H1 (cell line): ENCODE data around the gene KCNJ18.
"Not testable (repeated sequence)": the region's sequence is repeated elsewhere in the genome, so short reads cannot be mapped to it uniquely, and the experiment has no call there.

Experiments used
- BCL11A ChIP-seq, 2 experiments: IDR thresholded peaks; one replicate each; pipeline ENCODE4 v1.6.1; 2011; ENCODE audit warnings: low read depth in 2 of 2, low read length in 2 of 2, mild to moderate bottlenecking in 2 of 2
- CEBPB ChIP-seq: IDR thresholded peaks from 2 replicates; pipeline ENCODE4 v1.6.1; 2012; ENCODE audit warnings: low read depth, low read length
- EZH2 ChIP-seq: fragments of 200-600 bp; sonication (generic); IDR thresholded peaks from 2 replicates; pipeline ENCODE4 v1.7.1; 2012; ENCODE audit warnings: low read depth, mild to moderate bottlenecking, moderate library complexity, low read length, inconsistent platforms; ENCODE audit not compliant: severe bottlenecking
- JUN ChIP-seq: IDR thresholded peaks from 2 replicates; pipeline ENCODE4 v1.6.1; 2011; ENCODE audit warnings: low read depth, mild to moderate bottlenecking, improper control_type of control experiment, low read length
- KDM1A ChIP-seq: fragments of 200-600, 300-600 bp; sonication (generic); IDR thresholded peaks from 2 replicates; pipeline ENCODE4 v1.7.1; 2016; ENCODE audit warnings: mild to moderate bottlenecking, low read length, borderline replicate concordance
- POLR2A ChIP-seq, 2 experiments: IDR thresholded peaks; 1 replicate in 1 of 2; 2 replicates in 1 of 2; pipeline ENCODE4 v1.6.1; 2011; ENCODE audit warnings: low read depth in 2 of 2, low read length in 2 of 2, mild to moderate bottlenecking in 2 of 2; ENCODE audit errors: control extremely low read depth in 1 of 2
- POLR2AphosphoS5 ChIP-seq: IDR thresholded peaks from 2 replicates; pipeline ENCODE4 v1.6.1; 2011; ENCODE audit warnings: low read depth, low read length
- RNF2 ChIP-seq: fragments of 200-900, 300-1000 bp; sonication (generic); IDR thresholded peaks from 2 replicates; pipeline ENCODE4 v1.7.1; 2016; ENCODE audit warnings: borderline replicate concordance, low read depth, mild to moderate bottlenecking, antibody characterized with exemption, low read length; ENCODE audit not compliant: poor library complexity, severe bottlenecking; ENCODE audit errors: missing control alignments
- TF ChIP-seq, protein P1 (sequence below), 3 experiments: IDR thresholded peaks; 1 replicate in 2 of 3; 2 replicates in 1 of 3; pipeline versions ENCODE4 v1.5.1 to v1.6.1; 2011; ENCODE audit warnings: low read length in 3 of 3, mild to moderate bottlenecking in 3 of 3, inconsistent platforms in 2 of 3, low read depth in 1 of 3, moderate library complexity in 1 of 3; ENCODE audit not compliant: insufficient read depth in 1 of 3; ENCODE audit errors: control extremely low read depth in 1 of 3

DNA sequence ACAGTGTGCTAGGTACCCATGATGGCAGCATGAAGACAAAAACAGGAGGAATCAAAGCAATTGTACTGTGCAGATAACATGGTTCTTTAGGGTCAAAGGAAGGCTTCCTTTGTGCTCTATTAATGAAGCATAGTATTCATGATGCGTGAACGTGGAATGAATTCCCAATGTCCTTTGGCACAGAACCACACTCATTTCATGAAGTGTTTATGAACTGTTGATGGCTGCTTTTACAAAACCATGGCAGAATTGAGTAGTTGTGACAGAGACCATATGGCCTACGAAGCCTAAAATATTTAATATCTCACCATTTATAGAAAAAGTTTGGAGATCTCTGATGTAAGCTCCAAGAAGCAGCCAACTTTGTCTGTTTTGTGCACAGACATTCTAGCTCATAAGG is 22.4 kb downstream of the KCNJ18 start:
- not testable (repeated sequence) for TF ChIP-seq POLR2A (IDR thresholded peaks at IDR 0.05; ENCODE audit: control extremely low read depth in 1 of 2, low read depth in 2 of 2, low read length in 2 of 2); BCL11A (IDR thresholded peaks at IDR 0.05; ENCODE audit: low read depth in 2 of 2, low read length in 2 of 2); EZH2; POLR2AphosphoS5; KDM1A; RNF2; JUN; CEBPB
- TF ChIP-seq, protein P1, sequence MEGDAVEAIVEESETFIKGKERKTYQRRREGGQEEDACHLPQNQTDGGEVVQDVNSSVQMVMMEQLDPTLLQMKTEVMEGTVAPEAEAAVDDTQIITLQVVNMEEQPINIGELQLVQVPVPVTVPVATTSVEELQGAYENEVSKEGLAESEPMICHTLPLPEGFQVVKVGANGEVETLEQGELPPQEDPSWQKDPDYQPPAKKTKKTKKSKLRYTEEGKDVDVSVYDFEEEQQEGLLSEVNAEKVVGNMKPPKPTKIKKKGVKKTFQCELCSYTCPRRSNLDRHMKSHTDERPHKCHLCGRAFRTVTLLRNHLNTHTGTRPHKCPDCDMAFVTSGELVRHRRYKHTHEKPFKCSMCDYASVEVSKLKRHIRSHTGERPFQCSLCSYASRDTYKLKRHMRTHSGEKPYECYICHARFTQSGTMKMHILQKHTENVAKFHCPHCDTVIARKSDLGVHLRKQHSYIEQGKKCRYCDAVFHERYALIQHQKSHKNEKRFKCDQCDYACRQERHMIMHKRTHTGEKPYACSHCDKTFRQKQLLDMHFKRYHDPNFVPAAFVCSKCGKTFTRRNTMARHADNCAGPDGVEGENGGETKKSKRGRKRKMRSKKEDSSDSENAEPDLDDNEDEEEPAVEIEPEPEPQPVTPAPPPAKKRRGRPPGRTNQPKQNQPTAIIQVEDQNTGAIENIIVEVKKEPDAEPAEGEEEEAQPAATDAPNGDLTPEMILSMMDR (IDR thresholded peaks at IDR 0.05; ENCODE audit: control extremely low read depth in 1 of 3, insufficient read depth in 1 of 3, low read depth in 1 of 3, low read length in 3 of 3) = not testable (repeated sequence)
